ENCODE measurements around the gene MRPL32.

DNA sequence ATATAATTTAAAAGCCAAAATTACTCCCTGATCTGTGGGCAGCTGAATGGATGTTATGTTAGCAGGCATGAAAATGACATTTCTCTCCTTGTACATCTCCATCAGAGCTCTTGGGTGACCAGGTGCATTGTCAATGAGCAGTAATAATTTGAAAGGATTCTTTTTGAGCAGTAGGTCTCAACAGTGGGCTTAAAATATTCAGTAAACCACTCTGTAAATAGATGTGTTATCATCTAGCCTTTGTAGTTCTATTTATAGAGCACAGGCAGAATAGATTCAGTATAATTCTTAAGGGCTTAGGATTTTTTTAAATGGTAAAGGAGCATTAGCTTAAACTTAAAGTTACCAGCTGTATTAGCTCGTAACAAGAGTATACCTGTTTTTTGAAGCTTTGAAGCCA lies 52.0 kb downstream of the MRPL32 start:
- TF ChIP-seq, protein P1, sequence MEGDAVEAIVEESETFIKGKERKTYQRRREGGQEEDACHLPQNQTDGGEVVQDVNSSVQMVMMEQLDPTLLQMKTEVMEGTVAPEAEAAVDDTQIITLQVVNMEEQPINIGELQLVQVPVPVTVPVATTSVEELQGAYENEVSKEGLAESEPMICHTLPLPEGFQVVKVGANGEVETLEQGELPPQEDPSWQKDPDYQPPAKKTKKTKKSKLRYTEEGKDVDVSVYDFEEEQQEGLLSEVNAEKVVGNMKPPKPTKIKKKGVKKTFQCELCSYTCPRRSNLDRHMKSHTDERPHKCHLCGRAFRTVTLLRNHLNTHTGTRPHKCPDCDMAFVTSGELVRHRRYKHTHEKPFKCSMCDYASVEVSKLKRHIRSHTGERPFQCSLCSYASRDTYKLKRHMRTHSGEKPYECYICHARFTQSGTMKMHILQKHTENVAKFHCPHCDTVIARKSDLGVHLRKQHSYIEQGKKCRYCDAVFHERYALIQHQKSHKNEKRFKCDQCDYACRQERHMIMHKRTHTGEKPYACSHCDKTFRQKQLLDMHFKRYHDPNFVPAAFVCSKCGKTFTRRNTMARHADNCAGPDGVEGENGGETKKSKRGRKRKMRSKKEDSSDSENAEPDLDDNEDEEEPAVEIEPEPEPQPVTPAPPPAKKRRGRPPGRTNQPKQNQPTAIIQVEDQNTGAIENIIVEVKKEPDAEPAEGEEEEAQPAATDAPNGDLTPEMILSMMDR (IDR thresholded peaks at IDR 0.05; ENCODE audit: low read length), result no peak
- TF ChIP-seq EZH2 (IDR thresholded peaks at IDR 0.05; ENCODE audit: borderline replicate concordance, low read length), result no peak
